GM12873 (cell line): ENCODE data around the gene F12.

ENCODE experiments used
- TF ChIP-seq, protein P1 (sequence below): IDR thresholded peaks from 2 replicates; pipeline ENCODE4 v1.5.1; 2012; ENCODE audit warnings: low read depth, mild to moderate bottlenecking, moderate library complexity, low read length, control low read depth; ENCODE audit not compliant: insufficient read depth; ENCODE audit errors: missing control alignments

The F12 gene

DNA sequence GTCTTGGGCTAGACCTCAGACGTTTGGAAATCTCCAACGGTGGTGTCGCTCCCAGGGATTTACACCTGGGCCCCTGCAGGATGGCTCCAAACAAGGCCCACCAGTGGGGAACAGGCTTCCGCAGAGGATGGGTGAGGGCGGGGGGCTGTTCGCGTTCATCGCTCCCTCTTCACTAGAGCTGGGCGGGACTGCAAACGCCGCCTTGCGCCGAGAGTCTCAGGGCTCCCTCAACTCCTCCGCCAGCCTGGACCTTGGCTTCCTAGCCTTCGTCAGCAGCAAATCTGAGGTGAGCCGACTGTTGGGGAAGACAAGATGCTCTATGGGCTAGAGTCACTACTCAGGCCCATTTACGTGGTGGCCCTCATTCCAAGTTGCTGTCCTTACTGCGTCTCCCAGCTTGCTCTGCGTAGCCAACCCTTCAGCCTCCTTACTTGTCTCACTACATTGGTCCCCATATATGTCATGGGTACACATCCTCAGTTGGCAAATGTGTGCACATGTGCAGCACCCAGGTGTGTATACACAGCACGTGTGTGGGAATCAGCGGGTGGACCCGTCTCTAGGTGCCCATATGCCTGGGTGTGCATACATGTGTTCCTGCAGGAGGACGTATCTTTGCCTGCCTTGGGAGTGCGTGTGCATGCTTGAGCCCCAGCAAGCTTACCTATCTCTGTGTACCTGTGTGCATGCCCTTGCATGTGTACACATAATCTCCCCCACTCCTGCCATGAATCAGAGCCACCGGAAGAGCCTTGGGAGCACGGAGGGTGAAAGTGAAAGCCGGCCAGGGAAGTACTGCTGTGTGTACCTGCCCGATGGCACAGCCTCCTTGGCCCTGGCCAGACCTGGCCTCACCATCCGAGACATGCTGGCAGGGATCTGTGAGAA is 41.1 kb downstream of the F12 start:
- TF ChIP-seq, protein P1, sequence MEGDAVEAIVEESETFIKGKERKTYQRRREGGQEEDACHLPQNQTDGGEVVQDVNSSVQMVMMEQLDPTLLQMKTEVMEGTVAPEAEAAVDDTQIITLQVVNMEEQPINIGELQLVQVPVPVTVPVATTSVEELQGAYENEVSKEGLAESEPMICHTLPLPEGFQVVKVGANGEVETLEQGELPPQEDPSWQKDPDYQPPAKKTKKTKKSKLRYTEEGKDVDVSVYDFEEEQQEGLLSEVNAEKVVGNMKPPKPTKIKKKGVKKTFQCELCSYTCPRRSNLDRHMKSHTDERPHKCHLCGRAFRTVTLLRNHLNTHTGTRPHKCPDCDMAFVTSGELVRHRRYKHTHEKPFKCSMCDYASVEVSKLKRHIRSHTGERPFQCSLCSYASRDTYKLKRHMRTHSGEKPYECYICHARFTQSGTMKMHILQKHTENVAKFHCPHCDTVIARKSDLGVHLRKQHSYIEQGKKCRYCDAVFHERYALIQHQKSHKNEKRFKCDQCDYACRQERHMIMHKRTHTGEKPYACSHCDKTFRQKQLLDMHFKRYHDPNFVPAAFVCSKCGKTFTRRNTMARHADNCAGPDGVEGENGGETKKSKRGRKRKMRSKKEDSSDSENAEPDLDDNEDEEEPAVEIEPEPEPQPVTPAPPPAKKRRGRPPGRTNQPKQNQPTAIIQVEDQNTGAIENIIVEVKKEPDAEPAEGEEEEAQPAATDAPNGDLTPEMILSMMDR = no peak

- TF ChIP-seq, protein P1 = no peak
Observed at GRCh38 chr5:177367323-177367848, 42.0 kb downstream of the F12 start.

DNA sequence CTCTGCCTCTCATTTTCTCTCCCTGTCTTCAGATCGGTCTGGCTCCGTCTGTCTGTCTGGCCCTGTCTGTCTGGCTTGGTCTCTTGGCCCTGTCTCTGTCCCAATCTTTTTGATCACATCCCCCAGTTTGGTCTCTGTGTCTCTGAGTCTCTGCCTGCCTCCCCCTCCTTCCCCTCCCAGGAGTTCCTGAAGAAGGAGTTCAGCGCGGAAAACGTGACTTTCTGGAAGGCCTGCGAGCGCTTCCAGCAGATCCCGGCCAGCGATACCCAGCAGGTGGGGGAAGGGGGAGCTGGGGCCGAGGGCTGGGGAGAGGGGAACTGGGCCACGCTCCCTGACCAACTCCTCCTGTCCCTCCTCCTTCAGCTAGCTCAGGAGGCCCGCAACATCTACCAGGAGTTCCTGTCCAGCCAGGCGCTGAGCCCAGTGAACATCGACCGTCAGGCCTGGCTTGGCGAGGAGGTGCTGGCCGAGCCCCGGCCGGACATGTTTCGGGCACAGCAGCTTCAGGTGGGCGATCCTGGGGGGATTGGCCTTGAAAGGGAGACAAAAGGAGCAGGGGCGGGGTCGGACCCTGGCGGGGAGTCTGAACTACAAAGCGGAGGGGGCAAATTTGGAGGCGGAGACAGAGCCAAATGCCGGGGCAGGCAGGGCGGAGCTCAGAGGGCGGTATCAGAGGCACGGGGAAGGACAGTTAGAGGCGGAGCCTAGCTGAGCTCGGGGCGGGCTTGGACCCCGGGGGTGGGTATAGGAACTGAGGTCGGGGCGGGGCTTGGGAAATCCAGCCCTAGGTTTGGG is 42.6 kb downstream of the F12 start:
- TF ChIP-seq, protein P1 = no peak

GRCh38 chr5:177365845-177366527 is 43.4 kb downstream of the F12 start:
- TF ChIP-seq, protein P1 = no peak

- TF ChIP-seq, protein P1 = no peak
Observed at GRCh38 chr5:177364159-177364962, 45.0 kb downstream of the F12 start.

- TF ChIP-seq, protein P1 = no peak
Observed at GRCh38 chr5:177363565-177363964, 45.8 kb downstream of the F12 start.
